IMR-90 (cell line): ENCODE results near the gene FNDC3A. TPM values are rescaled to one million over a fixed set of nuclear protein-coding genes. Genes with fewer than 3 reads are reported as not detected.

Source experiments
- ATAC-seq: fragments of 200-7000 bp; cut with Tn5 transposase; 2 replicates; pipeline ENCODE4 v1.9.1; 2020; ENCODE audit warnings: low read depth, mild to moderate bottlenecking, moderate library complexity
- BruUV-seq: library from RNA; stranded (reverse); fragments of 400-500 nt; replicated peaks from 2 replicates; lab custom pipeline; 2021; lab: Mats Ljungman, UMichigan
- CTCF ChIA-PET: fragments of 300-600 bp; formaldehyde crosslinking; extraction: SDS; loops from one replicate; lab custom pipeline; 2021; ENCODE audit warnings: antibody characterized with exemption; lab: Yijun Ruan, JAX
- POLR2A ChIA-PET: fragments of 300-600 bp; sonication (Branson Sonifier 250); formaldehyde crosslinking; loops from one replicate; lab custom pipeline; 2022; ENCODE audit warnings: antibody characterized with exemption; ENCODE audit not compliant: unreplicated experiment; lab: Charles Lee
- DNase-seq: peaks from one replicate; pipeline ENCODE4 v3.0.0; 2013
- H2AFZ ChIP-seq: replicated peaks from 2 replicates; pipeline ENCODE3; 2013; ENCODE audit warnings: low read length, mild to moderate bottlenecking; ENCODE audit not compliant: poor library complexity
- H2AK5ac ChIP-seq: 2 replicates; pipeline ENCODE4 v1.6.1; 2013; ENCODE audit warnings: low read depth, low read length, inconsistent platforms
- H2AK9ac ChIP-seq: replicated peaks from 2 replicates; pipeline ENCODE3; 2013; ENCODE audit warnings: mild to moderate bottlenecking, low read depth, low read length, moderate library complexity; ENCODE audit not compliant: poor library complexity
- H2BK120ac ChIP-seq: 2 replicates; pipeline ENCODE4 v1.6.1; 2013; ENCODE audit warnings: low read depth, low read length, inconsistent platforms
- H2BK15ac ChIP-seq: 3 replicates; pipeline ENCODE4 v1.6.1; 2013; ENCODE audit warnings: low read depth, low read length, inconsistent platforms
- H2BK20ac ChIP-seq: 2 replicates; pipeline ENCODE4 v1.6.1; 2013; ENCODE audit warnings: low read depth, mild to moderate bottlenecking, inconsistent platforms, low read length, moderate library complexity
- H2BK5ac ChIP-seq: 2 replicates; pipeline ENCODE4 v1.6.1; 2013; ENCODE audit warnings: mild to moderate bottlenecking, low read depth, low read length, inconsistent platforms; ENCODE audit not compliant: poor library complexity, severe bottlenecking
- H3K14ac ChIP-seq: replicated peaks from 2 replicates; pipeline ENCODE4 v1.6.1; 2013; ENCODE audit warnings: low read depth, low read length, inconsistent platforms
- H3K18ac ChIP-seq: 2 replicates; pipeline ENCODE4 v1.6.1; 2013; ENCODE audit warnings: low read depth, low read length, control low read depth
- H3K23ac ChIP-seq: 2 replicates; pipeline ENCODE4 v1.6.1; 2013; ENCODE audit warnings: low read depth, low read length, inconsistent platforms
- H3K27ac ChIP-seq: 2 replicates; pipeline ENCODE4 v1.5.1; 2013; ENCODE audit warnings: mild to moderate bottlenecking, control low read depth, low read length; ENCODE audit not compliant: insufficient read depth
- H3K27me3 ChIP-seq: 2 replicates; pipeline ENCODE4 v1.6.1; 2013; ENCODE audit warnings: low read length; ENCODE audit not compliant: control insufficient read depth, insufficient read depth
- H3K36me3 ChIP-seq: 2 replicates; pipeline ENCODE4 v1.6.1; 2013; ENCODE audit warnings: low read length, mixed read lengths; ENCODE audit not compliant: control insufficient read depth, insufficient read depth
- H3K4ac ChIP-seq: 2 replicates; pipeline ENCODE4 v1.6.1; 2013; ENCODE audit warnings: low read depth, low read length, inconsistent platforms
- H3K4me1 ChIP-seq: 2 replicates; pipeline ENCODE4 v1.6.1; 2013; ENCODE audit warnings: low read length, mixed read lengths; ENCODE audit not compliant: control insufficient read depth, insufficient read depth
- H3K4me2 ChIP-seq: 2 replicates; pipeline ENCODE4 v1.6.1; 2013; ENCODE audit warnings: low read depth, mild to moderate bottlenecking, control low read depth, low read length, moderate library complexity
- H3K4me3 ChIP-seq: 2 replicates; pipeline ENCODE4 v1.5.1; 2013; ENCODE audit warnings: low read depth, mild to moderate bottlenecking, control low read depth, low read length, moderate library complexity; ENCODE audit not compliant: insufficient read depth
- H3K56ac ChIP-seq: 2 replicates; pipeline ENCODE4 v1.6.1; 2013; ENCODE audit warnings: low read length, inconsistent platforms; ENCODE audit not compliant: insufficient read depth; ENCODE audit errors: extremely low read depth
- H3K79me1 ChIP-seq, 2 experiments: 2 replicates each; pipeline ENCODE4 v1.6.1; 2013; ENCODE audit warnings: low read length in 2 of 2, inconsistent platforms in 1 of 2, low read depth in 1 of 2
- H3K9ac ChIP-seq: 2 replicates; pipeline ENCODE4 v1.6.1; 2013; ENCODE audit warnings: low read depth, low read length, control low read depth
- H3K9me1 ChIP-seq: 2 replicates; pipeline ENCODE4 v1.6.1; 2013; ENCODE audit warnings: low read length, inconsistent platforms; ENCODE audit not compliant: insufficient read depth
- H3K9me3 ChIP-seq: 2 replicates; pipeline ENCODE4 v1.6.1; 2013; ENCODE audit warnings: low read length; ENCODE audit not compliant: control insufficient read depth, insufficient read depth
- H4K20me1 ChIP-seq: 2 replicates; pipeline ENCODE4 v1.6.1; 2013; ENCODE audit warnings: low read length, inconsistent platforms; ENCODE audit not compliant: insufficient read depth
- H4K5ac ChIP-seq: 2 replicates; pipeline ENCODE4 v1.6.1; 2013; ENCODE audit warnings: mild to moderate bottlenecking, low read depth, low read length, control low read depth
- H4K8ac ChIP-seq, 2 experiments: 2 replicates each; pipeline ENCODE4 v1.6.1; 2013; ENCODE audit warnings: low read depth in 2 of 2, low read length in 2 of 2, control low read depth in 1 of 2, inconsistent platforms in 1 of 2
- H4K91ac ChIP-seq: 2 replicates; pipeline ENCODE4 v1.6.1; 2013; ENCODE audit warnings: low read depth, low read length, inconsistent platforms; ENCODE audit not compliant: insufficient read depth
- BHLHE40 ChIP-seq: fragments of 150-350 bp; IDR thresholded peaks from 2 replicates; pipeline ENCODE4 v1.6.1; 2016; ENCODE audit warnings: mild to moderate bottlenecking, low read depth, low read length
- FOS ChIP-seq: fragments of 150-350 bp; IDR thresholded peaks from 2 replicates; pipeline ENCODE4 v1.6.1; 2016; ENCODE audit warnings: low read depth, low read length
- MAFK ChIP-seq: IDR thresholded peaks from 2 replicates; pipeline ENCODE4 v1.6.1; 2012; ENCODE audit warnings: low read depth, low read length, improper control_type of control experiment
- MXI1 ChIP-seq: IDR thresholded peaks from 2 replicates; pipeline ENCODE4 v1.6.1; 2012; ENCODE audit warnings: low read depth, mild to moderate bottlenecking, low read length, moderate library complexity, borderline replicate concordance
- POLR2A ChIP-seq: IDR thresholded peaks from 2 replicates; pipeline ENCODE4 v1.6.1; 2012; ENCODE audit warnings: mild to moderate bottlenecking, low read depth, low read length
- RCOR1 ChIP-seq: IDR thresholded peaks from 2 replicates; pipeline ENCODE4 v1.6.1; 2012; ENCODE audit warnings: mild to moderate bottlenecking, low read length, improper control_type of control experiment; ENCODE audit not compliant: insufficient replicate concordance
- WGBS, 2 experiments: methylation state at CpG; one replicate each; pipeline versions ENCODE4 v1.1.5 to v1.1.7; 2013; ENCODE audit warnings: missing lambda C conversion rate in 2 of 2; ENCODE audit not compliant: insufficient read length in 1 of 2; ENCODE audit errors: extremely low coverage in 2 of 2; 5-methylcytosine and 5-hydroxymethylcytosine counted together
- dilution Hi-C: fragments of 300-500 bp; cut with HindIII; formaldehyde crosslinking; loops from one replicate; pipeline ENCODE4 v1.14.3; 2018; ENCODE audit warnings: low sequenced_read_pairs; ENCODE audit not compliant: unreplicated experiment
- in situ Hi-C: fragments of 300-500 bp; cut with MboI; formaldehyde crosslinking; loops from 3 replicates; pipeline ENCODE4 v1.14.3; 2019; ENCODE audit warnings: low sequenced_read_pairs, inconsistent platforms, mixed read lengths
- intact Hi-C: fragments of 100-400 bp; cut with micrococcal nuclease; formaldehyde crosslinking; loops from 2 replicates; pipeline ENCODE4 v1.10.0; 2022
- polyA plus RNA-seq, 3 experiments: library from polyadenylated mRNA; depleted of rRNA; stranded (reverse); fragments of >200 nt; gene quantifications; 2 replicates each; pipeline ENCODE4 v1.2.3, GENCODE V29; 2012; ENCODE audit warnings: low replicate concordance in 1 of 3
- total RNA-seq: library from RNA; depleted of rRNA; stranded (reverse); fragments of >200 nt; gene quantifications from 2 replicates; pipeline ENCODE4 v1.2.3, GENCODE V29; 2012
- TF ChIP-seq, protein P1 (sequence below): fragments of 150-350 bp; IDR thresholded peaks from 2 replicates; pipeline ENCODE4 v1.6.1; 2016; ENCODE audit warnings: low read depth, mild to moderate bottlenecking, low read length, moderate library complexity, borderline replicate concordance
- TF ChIP-seq, protein P2 (sequence below): conservative IDR thresholded peaks from 2 replicates; pipeline ENCODE4 v1.5.1; 2012; ENCODE audit warnings: mild to moderate bottlenecking, low read depth, low read length, improper control_type of control experiment

The FNDC3A gene
- total and polyA plus RNA-seq, 2 of the 4 experiments (the other 2 are of a cell fraction): 29.2 to 60.4 TPM

DNA sequence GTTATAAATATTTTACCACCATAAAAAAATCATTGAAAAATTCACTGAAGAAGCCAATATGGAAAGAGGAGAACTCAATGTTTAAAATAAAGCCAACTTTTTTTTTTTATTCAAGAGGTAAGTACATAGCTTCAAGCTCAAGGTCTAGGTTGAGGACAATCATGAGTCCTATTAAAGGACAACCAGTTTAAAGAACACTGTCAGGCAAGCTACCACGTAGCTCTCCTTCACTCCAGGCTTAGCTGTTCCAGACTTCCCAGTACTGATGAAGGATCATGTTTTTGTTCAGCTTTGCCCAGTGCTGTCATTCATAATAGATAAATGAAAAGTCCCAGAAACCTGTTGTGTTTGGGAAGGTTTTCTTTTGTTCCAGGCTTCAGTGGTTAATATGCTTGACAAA is 234.4 kb downstream of the FNDC3A start:
- no TSS peak for BruUV-seq
- Histone ChIP-seq H2BK20ac (no peak overlapping the region), H3K18ac (no peak overlapping the region), H3K23ac (no peak overlapping the region), H3K9ac (no peak overlapping the region), H3K4me2 (no peak overlapping the region), H3K4ac (no peak overlapping the region), H3K36me3 (peaks cover 20% of the 10 kb centered on the region), H4K20me1 (no peaks in the 10 kb centered on the region), H3K27me3 (no peaks in the 10 kb centered on the region), H2BK120ac (no peak overlapping the region), H3K4me3 (no peak overlapping the region), H3K14ac (no peak overlapping the region), H3K9me3 (no peaks in the 10 kb centered on the region), H2AK9ac (no peak overlapping the region), H2BK5ac (no peak overlapping the region), H4K8ac (no peak overlapping the region), H4K91ac (no peak overlapping the region), H2BK15ac (no peak overlapping the region), H3K4me1 (no peaks in the 10 kb centered on the region), H2AK5ac (no peak overlapping the region), H3K56ac (no peak overlapping the region), H2AFZ (no peak overlapping the region), H3K79me1 (no peaks in the 10 kb centered on the region), H3K27ac (no peak overlapping the region), H4K5ac (no peak overlapping the region), H3K9me1 (no peaks in the 10 kb centered on the region)
- in situ Hi-C loops: no loop called here
- dilution Hi-C loops: no loop called here
- ChIA-PET CTCF (interaction anchor here (0.8 kb wide), 1 partner anchor 28 kb away, joined by 5 read pairs; no protein-coding TSS in a partner anchor), POLR2A (no interaction called here)
- ATAC-seq (no peak), DNase-seq (no peak)
- TF ChIP-seq POLR2A (no peak), BHLHE40 (no peak), MXI1 (no peak), MAFK (no peak), RCOR1 (no peak), FOS (no peak)
- TF ChIP-seq, protein P1, sequence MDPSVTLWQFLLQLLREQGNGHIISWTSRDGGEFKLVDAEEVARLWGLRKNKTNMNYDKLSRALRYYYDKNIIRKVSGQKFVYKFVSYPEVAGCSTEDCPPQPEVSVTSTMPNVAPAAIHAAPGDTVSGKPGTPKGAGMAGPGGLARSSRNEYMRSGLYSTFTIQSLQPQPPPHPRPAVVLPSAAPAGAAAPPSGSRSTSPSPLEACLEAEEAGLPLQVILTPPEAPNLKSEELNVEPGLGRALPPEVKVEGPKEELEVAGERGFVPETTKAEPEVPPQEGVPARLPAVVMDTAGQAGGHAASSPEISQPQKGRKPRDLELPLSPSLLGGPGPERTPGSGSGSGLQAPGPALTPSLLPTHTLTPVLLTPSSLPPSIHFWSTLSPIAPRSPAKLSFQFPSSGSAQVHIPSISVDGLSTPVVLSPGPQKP: no peak
- TF ChIP-seq, protein P2, sequence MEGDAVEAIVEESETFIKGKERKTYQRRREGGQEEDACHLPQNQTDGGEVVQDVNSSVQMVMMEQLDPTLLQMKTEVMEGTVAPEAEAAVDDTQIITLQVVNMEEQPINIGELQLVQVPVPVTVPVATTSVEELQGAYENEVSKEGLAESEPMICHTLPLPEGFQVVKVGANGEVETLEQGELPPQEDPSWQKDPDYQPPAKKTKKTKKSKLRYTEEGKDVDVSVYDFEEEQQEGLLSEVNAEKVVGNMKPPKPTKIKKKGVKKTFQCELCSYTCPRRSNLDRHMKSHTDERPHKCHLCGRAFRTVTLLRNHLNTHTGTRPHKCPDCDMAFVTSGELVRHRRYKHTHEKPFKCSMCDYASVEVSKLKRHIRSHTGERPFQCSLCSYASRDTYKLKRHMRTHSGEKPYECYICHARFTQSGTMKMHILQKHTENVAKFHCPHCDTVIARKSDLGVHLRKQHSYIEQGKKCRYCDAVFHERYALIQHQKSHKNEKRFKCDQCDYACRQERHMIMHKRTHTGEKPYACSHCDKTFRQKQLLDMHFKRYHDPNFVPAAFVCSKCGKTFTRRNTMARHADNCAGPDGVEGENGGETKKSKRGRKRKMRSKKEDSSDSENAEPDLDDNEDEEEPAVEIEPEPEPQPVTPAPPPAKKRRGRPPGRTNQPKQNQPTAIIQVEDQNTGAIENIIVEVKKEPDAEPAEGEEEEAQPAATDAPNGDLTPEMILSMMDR: no peak
- intact Hi-C loops: no loop called here
- WGBS, 2 experiments: no CpG with 5 or more reads among the region's 1 CpG
